K562 (cell line): ENCODE data around the gene ST3GAL5.

Experiments
- CHD2 ChIP-seq: IDR thresholded peaks from 2 replicates; pipeline ENCODE4 v1.6.1; 2011; ENCODE audit warnings: low read depth, low read length
- CTCF ChIP-seq, 3 experiments: IDR thresholded peaks in 2 of 3; conservative IDR thresholded peaks in 1 of 3; 2 replicates each; pipeline ENCODE4 v1.5.1; 2011 to 2012; ENCODE audit warnings: low read length in 3 of 3, mild to moderate bottlenecking in 3 of 3, control low read depth in 2 of 3, improper control_type of control experiment in 1 of 3, inconsistent platforms in 1 of 3, low read depth in 1 of 3, mixed read lengths in 1 of 3, moderate library complexity in 1 of 3; ENCODE audit not compliant: insufficient read depth in 2 of 3
- DPF2 ChIP-seq: fragments of 450-650 bp; IDR thresholded peaks from 2 replicates; pipeline ENCODE4 v1.6.1; 2016
- FOXK2 ChIP-seq, 2 experiments: fragments of 450-650 bp; IDR thresholded peaks in 1 of 2; conservative IDR thresholded peaks in 1 of 2; 2 replicates each; pipeline ENCODE4 v1.6.1; 2016; ENCODE audit warnings: low read depth in 2 of 2, mild to moderate bottlenecking in 1 of 2
- IRF1 ChIP-seq: sonication (generic); formaldehyde crosslinking; IDR thresholded peaks from 2 replicates; pipeline ENCODE4 v1.8.0; 2022; ENCODE audit warnings: missing genetic modification reagents, mild to moderate bottlenecking, borderline replicate concordance
- MAX ChIP-seq: sonication (generic); formaldehyde crosslinking; IDR thresholded peaks from 2 replicates; pipeline ENCODE4 v1.9.0; 2022; ENCODE audit warnings: mild to moderate bottlenecking, missing genetic modification reagents
- MXI1 ChIP-seq: IDR thresholded peaks from 2 replicates; pipeline ENCODE4 v1.6.1; 2011; ENCODE audit warnings: low read depth, mild to moderate bottlenecking, improper control_type of control experiment, low read length
- MYNN ChIP-seq, 2 experiments: sonication (generic); formaldehyde crosslinking in 1 of 2; IDR thresholded peaks; 2 replicates each; pipeline versions ENCODE4 v1.5.0 to v1.6.1; 2016 to 2020; ENCODE audit warnings: antibody characterized with exemption in 1 of 2, missing genetic modification reagents in 1 of 2
- NONO ChIP-seq, 2 experiments: fragments of 200-400 bp in 1 of 2; fragments of 450-650 bp in 1 of 2; formaldehyde crosslinking in 1 of 2; IDR thresholded peaks; 2 replicates each; pipeline ENCODE4 v1.6.1; 2017; ENCODE audit warnings: low read depth in 2 of 2, mild to moderate bottlenecking in 2 of 2, moderate library complexity in 2 of 2, low read length in 1 of 2
- POU5F1 ChIP-seq: fragments of 150-350 bp; IDR thresholded peaks from 2 replicates; pipeline ENCODE4 v1.6.1; 2014; ENCODE audit warnings: borderline replicate concordance, low read length, low read depth, mild to moderate bottlenecking; ENCODE audit not compliant: partially characterized antibody
- PURB ChIP-seq: sonication (generic); formaldehyde crosslinking; IDR thresholded peaks from 2 replicates; pipeline ENCODE4 v1.9.0; 2021; ENCODE audit warnings: low read depth, mild to moderate bottlenecking, missing genetic modification reagents
- SLC30A9 ChIP-seq: fragments of 250-450 bp; sonication (Bioruptor Pico); IDR thresholded peaks from 2 replicates; pipeline ENCODE4 v1.8.0; 2022; ENCODE audit warnings: mild to moderate bottlenecking, moderate library complexity
- ZNF217 ChIP-seq: sonication (generic); formaldehyde crosslinking; IDR thresholded peaks from 2 replicates; pipeline ENCODE4 v1.8.0; 2022; ENCODE audit warnings: mild to moderate bottlenecking, missing genetic modification reagents

- TF ChIP-seq DPF2 (no peak), CTCF (IDR thresholded peaks at IDR 0.05 in 2 of 3, conservative IDR thresholded peaks at IDR 0.05 in 1 of 3; ENCODE audit: insufficient read depth in 2 of 3, low read depth in 1 of 3, low read length in 3 of 3) (no peak), MAX (CRISPR knock-in tag) (no peak), FOXK2 (conservative IDR thresholded peaks at IDR 0.05 in 1 of 2, IDR thresholded peaks at IDR 0.05 in 1 of 2; ENCODE audit: low read depth in 2 of 2) (no peak), NONO (IDR thresholded peaks at IDR 0.05; ENCODE audit: low read depth in 2 of 2, low read length in 1 of 2) (no peak), MYNN (IDR thresholded peaks at IDR 0.05) (no peak), MYNN (CRISPR knock-in tag; IDR thresholded peaks at IDR 0.05) (no peak), IRF1 (CRISPR knock-in tag) (no peak), CHD2 (no peak), PURB (CRISPR knock-in tag) (no peak), POU5F1 (no peak), SLC30A9 (no peak), MXI1 (no peak), ZNF217 (CRISPR knock-in tag) (no peak)
These were observed 10.1 kb upstream of the ST3GAL5 start for GRCh38 chr2:85898881-85899280.
